GM19023 (cell line): Measurements from ENCODE around the gene ZNF37A.
"Not testable (repeated sequence)": the region's sequence is repeated elsewhere in the genome, so short reads cannot be mapped to it uniquely, and the experiment has no call there.

ENCODE experiments used
- ATAC-seq: cut with Tn5 transposase; IDR thresholded peaks from one replicate; pipeline ENCODE4 v1.9.1; 2021; ENCODE audit warnings: mild to moderate bottlenecking, moderate library complexity; ENCODE audit not compliant: unreplicated experiment

ZNF37A gene

DNA sequence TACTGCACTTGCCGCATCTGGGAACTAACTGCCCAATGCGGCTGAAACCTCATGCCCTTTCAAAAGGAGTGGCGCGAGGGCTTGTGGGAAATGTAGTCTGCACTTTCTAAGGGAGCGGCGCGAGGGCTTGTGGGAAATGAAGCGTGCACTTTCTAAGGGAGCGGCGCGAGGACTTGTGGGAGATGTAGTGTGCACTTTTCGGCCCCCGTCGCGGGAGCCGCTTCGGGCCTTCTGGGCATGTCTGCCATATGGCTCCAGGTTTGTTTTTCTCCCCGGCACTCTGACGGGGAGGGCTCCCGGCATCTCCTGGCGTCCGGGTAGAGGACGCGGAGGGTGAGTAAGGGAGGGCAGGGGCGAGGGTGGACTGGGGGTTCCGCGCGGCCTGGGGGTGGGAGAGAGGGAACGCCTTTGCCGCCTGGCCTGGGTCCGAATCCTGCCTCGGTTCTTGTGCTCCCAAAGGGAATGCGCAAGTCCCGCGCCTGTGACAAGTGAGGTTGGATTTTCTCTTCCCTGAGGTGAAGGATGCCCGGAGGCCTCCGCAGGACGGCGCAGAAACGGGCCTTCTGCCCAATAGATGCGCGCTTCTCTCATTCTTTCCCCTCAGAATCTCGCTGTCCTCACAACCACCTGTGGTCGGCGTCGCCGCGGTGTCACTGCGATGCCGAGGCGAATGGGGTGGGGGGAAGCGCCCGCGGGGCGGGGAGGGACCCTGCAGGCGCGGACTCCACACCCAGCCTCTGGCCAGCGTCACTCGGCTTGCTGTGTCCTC, at the start of gene ZNF37A:
TSS of gene ZNF37A (plus strand) at position 180 of the 769 bp plus-strand sequence. CDS start 2,281 bp downstream, outside the sequence.
- peak; percentile 96 for ATAC-seq

DNA sequence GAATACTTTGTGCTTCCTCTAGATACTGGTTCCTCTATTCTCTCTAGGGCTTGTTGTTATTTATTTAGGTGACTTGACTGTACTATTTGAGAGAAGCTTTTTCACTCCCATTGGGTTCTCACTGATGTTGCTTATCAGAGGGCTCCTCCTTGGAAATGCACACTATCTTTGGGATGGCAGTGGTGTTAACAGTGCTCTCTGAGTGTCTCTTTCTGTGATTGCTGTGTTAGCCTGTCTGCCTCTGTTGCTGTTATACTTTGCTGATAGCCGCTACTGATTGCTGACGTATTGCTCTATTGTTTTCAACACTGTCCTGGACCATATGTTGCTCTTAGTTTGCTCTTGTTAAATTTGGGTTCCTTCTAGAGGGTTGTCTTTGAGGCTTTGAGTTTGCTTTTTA, 49.0 kb upstream of the ZNF37A start:
- ATAC-seq, result no peak

DNA sequence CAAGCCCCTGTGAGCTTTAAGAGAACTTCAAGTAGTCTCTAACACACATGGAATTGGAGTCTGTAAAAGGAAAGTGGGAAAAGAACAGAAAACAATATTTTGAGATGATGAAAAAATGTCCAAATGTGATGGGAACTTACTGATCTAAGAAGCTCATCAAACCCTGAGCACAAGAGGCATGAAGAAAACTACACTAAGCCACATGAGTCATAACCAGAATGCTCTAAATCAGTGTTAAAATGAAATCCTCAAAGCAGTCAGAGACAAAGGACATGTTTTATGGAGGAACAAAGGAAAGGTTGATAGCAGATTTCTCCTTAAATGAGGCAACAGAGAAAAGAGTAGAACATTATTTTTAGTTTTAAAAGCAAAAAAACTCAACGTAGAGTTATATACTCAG, 46.5 kb upstream of the ZNF37A start:
- no peak for ATAC-seq

DNA sequence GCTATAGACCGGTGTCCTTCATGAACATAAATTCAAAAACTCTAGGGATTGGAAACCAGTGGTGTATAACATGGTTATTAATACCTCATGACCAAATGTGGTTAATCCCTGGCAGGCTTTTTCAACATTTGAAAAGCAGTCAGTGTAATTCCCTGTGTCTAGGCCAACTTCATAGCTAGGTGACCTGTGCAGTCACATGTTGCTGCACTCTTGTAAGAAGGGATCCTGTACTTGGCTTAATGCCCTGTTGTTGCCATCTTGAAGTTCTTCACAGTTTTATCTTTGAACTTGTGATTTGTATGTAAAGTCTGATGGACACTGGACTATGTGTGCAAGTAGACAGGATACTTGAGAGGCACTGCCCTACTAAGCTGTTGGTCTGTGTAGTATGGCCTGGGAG, 43.9 kb upstream of the ZNF37A start:
- no peak for ATAC-seq

DNA sequence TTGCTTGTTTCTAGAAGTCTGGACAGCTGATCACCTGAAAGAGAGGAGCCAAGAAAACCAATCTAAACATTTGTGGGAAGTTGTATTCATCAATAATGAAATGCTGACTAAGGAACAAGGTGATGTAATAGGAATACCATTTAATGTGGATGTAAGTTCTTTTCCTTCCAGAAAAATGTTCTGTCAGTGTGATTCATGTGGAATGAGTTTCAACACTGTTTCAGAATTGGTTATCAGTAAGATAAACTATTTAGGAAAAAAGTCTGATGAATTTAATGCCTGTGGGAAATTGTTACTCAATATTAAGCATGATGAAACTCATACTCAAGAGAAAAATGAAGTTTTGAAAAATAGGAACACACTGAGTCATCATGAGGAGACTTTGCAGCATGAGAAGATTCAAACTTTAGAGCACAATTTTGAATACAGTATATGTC, 39.8 kb upstream of the ZNF37A start:
- ATAC-seq, result no peak

DNA sequence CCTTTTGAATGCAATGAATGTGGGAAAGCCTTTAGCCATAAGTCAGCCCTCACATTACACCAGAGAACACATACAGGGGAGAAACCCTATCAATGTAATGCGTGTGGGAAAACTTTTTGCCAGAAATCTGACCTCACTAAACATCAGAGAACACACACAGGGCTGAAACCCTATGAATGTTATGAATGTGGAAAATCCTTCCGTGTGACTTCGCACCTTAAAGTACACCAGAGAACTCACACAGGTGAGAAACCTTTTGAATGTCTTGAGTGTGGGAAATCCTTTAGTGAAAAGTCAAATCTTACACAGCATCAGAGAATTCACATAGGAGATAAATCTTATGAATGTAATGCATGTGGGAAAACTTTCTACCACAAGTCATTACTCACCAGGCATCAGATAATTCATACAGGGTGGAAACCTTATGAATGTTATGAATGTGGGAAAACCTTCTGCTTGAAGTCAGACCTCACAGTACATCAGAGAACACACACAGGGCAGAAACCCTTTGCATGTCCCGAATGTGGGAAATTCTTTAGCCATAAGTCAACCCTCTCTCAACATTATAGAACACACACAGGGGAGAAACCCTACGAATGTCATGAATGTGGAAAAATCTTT, 38.8 kb upstream of the ZNF37A start:
- not testable (repeated sequence) for ATAC-seq

DNA sequence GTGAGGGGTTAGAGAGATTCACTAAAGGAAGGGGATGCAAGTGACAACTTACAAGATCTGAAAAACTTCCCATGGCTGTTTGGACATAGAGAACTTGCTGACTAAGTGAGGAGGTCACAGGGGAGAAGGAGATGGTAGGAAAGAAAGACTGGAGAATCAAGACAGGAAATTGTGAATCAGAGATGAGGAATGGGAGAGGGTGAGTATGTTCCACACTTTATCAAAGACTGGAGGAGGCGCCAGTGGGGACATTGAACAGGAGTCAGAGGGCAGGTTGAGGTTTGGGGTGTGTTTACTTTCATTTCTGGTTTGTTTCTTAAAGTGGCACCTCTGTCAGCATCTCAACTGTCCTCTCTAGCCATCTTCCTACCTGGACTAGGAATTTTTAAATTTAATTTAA, 24.5 kb upstream of the ZNF37A start:
- not testable (repeated sequence) for ATAC-seq

DNA sequence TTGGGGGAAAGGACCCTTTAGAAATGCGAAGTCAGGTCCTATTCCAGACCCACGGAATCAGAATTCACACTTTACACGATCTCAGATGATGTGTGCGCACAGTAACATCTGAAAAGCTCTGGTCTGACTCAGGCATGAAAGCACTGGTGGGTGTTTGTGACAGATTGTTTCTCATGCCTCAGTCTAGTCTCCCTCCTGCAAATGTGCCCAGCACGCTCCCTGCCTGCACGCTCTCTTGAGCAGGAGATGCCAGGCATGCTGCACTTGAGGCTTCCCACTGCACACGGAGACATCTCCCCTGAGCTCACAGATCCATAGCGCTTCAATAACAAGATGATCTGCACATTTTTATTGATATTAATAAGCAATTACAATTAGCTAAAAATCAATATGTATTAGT, 23.6 kb upstream of the ZNF37A start:
- ATAC-seq, result no peak

DNA sequence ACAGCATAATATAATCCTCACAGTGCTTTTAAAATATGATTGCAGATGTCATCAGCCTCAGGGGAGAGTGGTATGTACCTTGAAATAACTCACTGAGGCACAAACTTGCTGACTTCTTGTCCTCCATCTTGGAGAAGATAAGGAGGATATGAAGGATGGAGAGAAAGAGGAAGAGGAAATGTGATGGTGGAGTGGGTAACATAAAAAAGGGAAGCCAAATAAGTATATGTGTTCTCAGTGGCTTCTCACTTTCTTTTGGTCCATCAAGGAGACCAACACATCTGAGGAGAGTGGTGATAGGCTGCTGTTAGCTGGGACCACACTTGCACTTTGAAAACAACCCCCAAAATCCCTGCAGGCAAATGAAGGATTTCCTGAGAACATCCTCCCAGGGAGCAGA, 21.6 kb upstream of the ZNF37A start:
- ATAC-seq, result no peak

DNA sequence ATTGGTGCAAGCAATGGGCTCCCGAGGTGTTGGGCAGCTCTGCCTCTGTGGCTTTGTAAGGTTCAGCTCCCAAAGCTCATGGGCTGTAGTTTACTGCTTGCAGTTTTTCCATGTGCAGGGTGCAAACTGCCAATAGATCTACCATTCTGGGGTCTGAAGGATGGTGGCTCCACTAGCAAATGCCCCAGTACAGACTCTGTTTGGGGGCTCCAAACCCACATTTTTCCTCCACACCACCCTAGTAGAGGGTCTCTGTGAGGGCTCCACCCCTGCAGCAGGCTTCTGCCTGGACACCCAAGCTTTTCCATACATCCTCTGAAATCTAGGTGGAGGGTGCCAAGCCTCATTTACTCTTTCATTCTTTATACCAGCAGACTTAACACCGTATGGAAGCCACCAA, 17.4 kb upstream of the ZNF37A start:
- no peak for ATAC-seq

DNA sequence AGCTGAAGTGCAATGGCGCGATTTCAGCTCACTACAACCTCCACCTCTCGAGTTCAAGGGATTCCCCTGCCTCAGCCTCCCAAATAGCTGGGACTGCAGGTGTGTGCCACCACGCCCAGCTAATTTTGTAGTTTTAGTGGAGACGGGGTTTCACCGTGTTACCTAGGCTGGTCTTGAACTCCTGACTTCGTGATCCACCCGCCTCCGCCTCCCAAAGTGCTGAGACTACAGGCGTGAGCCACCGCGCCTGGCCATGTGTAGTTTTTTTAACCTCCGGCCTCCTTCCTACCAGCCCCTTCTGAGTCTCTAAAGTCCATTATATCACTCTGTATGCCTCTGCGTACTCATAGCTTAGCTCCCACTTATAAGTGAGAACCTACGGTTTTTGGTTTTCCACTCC, 819 bp upstream of the ZNF37A start:
- ATAC-seq, result not testable (repeated sequence)

DNA sequence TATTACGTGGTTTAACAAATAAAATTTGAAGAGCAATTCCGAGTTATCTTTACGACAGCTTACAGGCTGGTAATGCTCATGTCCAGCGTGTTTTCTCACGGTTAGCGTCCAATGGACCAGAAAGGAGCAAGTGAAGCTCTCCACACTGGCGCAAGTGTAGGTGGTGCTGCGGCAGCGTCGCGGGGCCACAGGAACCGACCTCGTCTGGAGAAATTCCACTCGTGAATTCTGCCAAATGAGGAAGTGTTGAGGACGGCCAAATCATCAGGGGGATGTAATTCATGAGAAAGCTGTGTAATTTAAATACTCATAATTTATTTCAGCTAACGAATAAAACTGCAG, 350 bp upstream of the ZNF37A start:
- peak; percentile 26 for ATAC-seq

DNA sequence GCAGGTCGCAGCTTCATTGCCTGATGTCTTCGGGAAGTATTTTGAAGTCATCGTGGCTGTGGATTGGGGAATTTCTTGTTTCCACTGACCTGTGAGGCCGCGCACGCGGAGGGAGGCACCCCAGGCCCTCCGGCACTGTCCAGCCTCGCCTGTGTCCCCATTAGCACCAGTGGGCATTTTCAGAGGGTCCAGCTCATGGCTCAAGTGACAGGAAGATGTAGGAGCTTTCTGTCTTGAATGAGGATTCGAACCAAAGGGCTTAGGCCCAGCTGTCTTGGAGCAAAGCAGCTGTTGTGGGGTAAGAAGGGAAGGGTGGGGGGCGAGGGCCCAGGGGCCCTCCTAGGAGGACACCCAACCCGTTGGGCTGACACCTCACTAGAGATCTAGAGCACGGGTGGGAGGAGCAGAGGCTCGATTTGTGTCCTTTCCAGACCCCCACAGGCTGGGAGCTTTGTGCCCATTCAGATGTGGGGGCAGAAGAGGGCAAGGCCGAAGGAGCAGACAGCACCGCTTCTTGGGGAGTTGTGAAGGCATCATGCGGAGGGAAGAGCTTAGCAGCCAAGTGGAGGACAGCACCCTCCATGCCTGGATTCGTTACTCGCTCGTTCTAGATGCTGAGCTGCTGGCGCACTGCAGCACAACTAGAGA, 914 bp downstream of the ZNF37A start:
- ATAC-seq, result no peak

DNA sequence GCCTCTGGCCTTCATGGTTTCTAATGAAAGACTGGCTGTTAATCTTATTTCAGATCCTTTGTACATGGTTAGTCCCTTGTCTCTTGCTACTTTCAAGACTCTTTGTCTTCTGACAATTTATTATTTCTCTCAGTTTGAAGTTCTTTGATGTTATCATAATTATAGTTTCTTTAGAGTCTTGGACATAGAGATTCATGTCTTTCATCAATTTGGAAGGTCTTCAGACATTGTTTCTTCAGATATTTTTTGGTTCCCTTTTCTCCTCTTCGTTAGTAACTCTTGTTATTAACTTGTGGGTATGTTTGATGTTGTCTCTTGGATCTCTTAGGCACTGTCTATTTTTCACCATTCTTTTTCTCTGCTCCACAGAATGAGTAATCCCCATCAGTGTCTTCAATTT, 8.7 kb downstream of the ZNF37A start:
- no peak for ATAC-seq

DNA sequence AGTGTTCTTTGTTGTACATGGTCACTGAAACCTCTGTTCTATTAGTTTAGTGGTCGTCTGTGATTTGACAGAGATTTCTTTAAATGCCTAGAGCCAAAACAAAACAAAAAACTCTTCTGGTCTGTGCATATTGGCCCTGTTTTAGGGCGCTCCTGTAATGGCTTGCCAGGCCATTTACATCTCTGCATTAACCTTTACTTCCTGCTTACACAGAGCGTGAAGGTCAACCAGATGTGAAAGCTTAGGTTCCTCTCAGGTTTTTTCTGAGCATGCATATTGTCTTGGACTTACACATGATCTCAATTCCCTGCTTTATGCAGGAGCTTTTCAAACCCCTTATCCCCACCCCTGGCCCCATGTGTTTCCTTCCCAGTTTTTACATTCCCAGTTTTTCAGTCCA, 9.6 kb downstream of the ZNF37A start:
- no peak for ATAC-seq

DNA sequence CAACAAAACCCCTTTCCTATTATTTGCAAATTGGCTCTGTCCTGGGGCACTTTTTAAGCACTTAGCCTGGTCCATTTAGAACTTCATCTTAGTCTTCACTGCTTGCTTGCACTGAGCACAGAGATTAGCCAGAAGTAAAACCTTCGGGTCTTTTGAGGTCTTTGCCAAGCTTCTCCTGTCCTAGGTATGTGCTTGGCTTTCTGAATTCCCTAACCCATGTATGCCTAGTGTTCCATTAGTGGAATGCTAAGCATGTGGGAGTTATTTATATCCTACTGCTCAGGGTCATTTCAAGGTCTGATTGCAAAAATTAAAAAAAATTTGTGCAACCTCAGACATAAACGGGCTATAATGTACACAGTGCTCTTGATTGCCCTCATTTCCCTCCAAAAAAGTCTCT, 18.0 kb downstream of the ZNF37A start:
- ATAC-seq, result no peak

DNA sequence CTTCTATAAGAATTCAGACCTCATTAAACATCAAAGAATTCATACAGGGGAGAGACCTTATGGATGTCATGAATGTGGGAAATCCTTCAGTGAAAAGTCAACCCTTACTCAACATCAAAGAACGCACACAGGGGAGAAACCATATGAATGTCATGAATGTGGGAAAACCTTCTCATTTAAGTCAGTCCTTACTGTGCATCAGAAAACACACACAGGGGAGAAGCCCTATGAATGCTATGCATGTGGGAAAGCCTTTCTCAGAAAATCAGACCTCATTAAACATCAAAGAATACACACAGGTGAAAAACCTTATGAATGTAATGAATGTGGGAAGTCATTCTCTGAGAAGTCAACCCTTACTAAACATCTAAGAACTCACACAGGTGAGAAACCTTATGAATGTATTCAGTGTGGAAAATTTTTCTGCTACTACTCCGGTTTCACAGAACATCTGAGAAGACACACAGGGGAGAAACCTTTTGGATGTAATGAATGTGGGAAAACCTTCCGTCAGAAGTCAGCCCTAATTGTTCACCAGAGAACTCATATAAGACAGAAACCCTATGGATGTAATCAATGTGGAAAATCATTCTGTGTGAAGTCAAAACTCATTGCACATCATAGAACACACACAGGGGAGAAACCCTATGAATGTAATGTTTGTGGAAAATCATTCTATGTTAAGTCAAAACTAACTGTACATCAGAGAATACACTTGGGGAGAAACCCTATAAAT, 24.1 kb downstream of the ZNF37A start:
- no peak for ATAC-seq

DNA sequence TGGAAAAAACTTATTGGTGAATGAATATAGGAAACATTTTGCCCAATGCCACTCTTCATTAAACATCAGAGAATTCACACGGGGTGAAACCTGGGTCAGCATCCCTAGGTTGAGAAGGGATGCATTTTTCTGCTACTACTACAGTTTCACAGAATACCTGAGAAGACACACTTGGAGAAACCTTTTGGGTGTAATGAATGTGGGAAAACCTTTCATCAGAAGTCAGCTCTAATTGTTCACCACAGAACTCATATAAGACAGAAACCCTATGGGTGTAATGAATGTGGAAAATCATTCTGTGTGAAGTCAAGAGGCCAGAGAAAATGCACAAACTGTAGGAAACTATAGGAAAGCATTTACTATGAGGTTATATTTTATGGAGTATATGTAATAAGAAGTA, 24.9 kb downstream of the ZNF37A start:
- no peak for ATAC-seq

DNA sequence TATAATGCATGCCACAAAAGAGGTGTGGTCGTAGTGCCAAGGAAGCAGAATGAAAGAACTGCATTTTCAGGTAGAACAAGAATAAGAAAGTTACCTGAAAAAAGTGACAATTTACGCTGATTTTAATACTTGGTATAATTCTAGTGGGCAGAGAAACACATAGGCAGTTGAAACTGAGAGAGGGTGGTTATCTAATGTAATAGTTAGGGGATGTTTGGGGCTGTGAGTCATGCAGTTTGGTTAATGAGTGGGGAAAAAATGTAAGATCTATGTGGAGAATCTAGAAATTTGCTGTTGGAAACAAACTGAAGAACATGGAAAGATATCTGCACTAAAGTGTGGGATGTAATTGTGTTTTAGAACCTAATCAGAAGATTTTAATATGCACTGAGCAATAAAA, 33.7 kb downstream of the ZNF37A start:
- ATAC-seq, result no peak

DNA sequence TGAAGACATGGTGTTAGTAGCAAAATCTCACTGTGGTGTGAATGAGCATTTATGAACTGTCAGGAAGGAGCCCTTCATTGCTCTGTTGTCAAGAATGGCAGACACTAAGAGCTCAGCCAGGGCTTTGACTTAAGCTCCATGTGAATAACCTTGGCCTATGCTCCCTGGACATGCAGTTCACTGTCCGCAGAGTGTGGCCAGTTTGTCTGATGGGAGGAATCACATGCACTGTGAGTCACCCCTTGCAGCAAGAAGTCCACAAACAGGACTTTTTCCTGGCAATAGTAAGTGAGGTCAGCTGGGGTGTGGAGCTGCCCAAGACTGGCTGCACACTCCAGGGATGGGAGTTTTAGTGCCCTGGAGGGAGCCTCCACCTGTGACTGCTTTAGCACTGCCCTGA, 49.5 kb downstream of the ZNF37A start:
- ATAC-seq, result no peak

DNA sequence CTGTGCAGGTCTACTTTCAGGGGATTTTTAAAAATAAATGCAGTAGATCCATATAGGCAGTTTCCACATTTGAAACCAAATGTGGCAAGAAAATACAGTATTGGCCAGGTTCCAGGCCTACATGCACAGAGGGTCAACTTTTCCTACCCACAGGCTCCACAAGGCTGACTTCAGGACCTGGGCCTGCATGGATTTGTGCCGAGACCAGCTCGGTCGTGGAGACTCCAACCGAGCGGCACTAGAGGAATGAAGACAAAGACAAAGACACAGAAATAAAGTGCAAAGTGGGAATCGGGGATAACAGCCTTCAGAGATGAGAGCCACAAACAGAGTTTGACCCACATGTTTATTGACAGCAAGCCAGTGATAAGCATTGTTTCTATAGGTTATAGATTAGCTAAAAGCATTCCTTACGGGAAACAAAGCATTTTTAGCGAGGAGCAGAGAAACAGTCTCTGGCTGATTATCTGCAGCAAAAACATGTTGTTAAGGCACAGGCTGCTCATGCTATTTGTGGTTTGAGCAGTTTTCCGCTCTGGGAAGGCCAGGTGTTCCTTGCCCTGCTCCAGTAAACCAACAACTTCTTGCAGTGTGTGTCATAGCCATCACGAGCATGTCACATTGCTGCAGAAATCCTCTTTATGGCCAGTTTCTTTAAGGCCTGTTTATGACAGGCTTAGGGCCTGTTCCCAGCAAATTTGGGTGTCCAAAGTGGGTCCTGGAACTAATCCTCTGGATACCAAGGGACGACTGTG, 52.6 kb downstream of the ZNF37A start:
- no peak for ATAC-seq
